Kidney (tissue), 14 donors: ENCODE results near the gene TTC33. TPM values are rescaled to one million over a fixed set of nuclear protein-coding genes. Genes with fewer than 3 reads are reported as not detected.

Source experiments
- DNase-seq, 5 donors: peaks; one replicate each; pipeline ENCODE4 v3.0.0-alpha.2; 2013 to 2020
- FAIRE-seq: peaks from 2 replicates; lab custom pipeline; 2012; peaks lifted over from hg19 to GRCh38; lab: Jason Lieb, UNC
- H3K27ac ChIP-seq, 2 donors: one replicate each; pipeline ENCODE4 v1.7.0; 2013; ENCODE audit warnings: low read depth in 2 of 2, low read length in 2 of 2, inconsistent platforms in 1 of 2
- H3K27me3 ChIP-seq: one replicate; pipeline ENCODE4 v1.7.1; 2013; ENCODE audit warnings: low read length, inconsistent platforms; ENCODE audit not compliant: control insufficient read depth, insufficient read depth
- H3K36me3 ChIP-seq, 3 donors: one replicate each; pipeline versions ENCODE4 v1.7.0 to v1.7.1; 2013; ENCODE audit warnings: low read length in 3 of 3, control low read depth in 1 of 3, inconsistent platforms in 1 of 3; ENCODE audit not compliant: insufficient read depth in 3 of 3, control insufficient read depth in 2 of 3
- H3K4me1 ChIP-seq, 3 donors: one replicate each; pipeline versions ENCODE4 v1.7.0 to v1.7.1; 2013; ENCODE audit warnings: low read length in 3 of 3, inconsistent platforms in 1 of 3, low read depth in 1 of 3; ENCODE audit not compliant: control insufficient read depth in 2 of 3, insufficient read depth in 2 of 3
- H3K4me3 ChIP-seq, 3 donors: one replicate each; pipeline versions ENCODE4 v1.7.0 to v1.8.1; 2013; ENCODE audit warnings: low read length in 3 of 3, control low read depth in 1 of 3, inconsistent platforms in 1 of 3
- H3K9ac ChIP-seq, 3 donors: one replicate each; pipeline versions ENCODE4 v1.7.0 to v1.7.1; 2013; ENCODE audit warnings: low read length in 3 of 3, control low read depth in 1 of 3, inconsistent platforms in 1 of 3
- H3K9me3 ChIP-seq, 3 donors: one replicate each; pipeline versions ENCODE4 v1.7.0 to v1.7.1; 2013; ENCODE audit warnings: low read length in 3 of 3, control low read depth in 1 of 3, inconsistent platforms in 1 of 3; ENCODE audit not compliant: control insufficient read depth in 2 of 3, insufficient read depth in 1 of 3
- intact Hi-C: fragments of 100-400 bp; cut with DNase I; formaldehyde crosslinking; loops from one replicate; pipeline ENCODE4 v1.11.1; 2022
- polyA plus RNA-seq: library from polyadenylated mRNA; stranded (reverse); fragments of 350-450 nt; fragmentation: Illumina TruSeq; extraction: RNeasy Lipid Tissue Mini Kit (QIAGEN cat#74804); gene quantifications from one replicate; pipeline ENCODE4 v1.2.3, GENCODE V29; 2014; ENCODE audit warnings: low read depth, low replicate concordance; ENCODE audit not compliant: insufficient read depth
- total RNA-seq: library from RNA; stranded (reverse); fragmentation: NEBNext Ultra II Directional; extraction: Animal tissue kit (Norgen Biotek cat#: 25700); gene quantifications from one replicate; pipeline ENCODE4 v1.2.1, GENCODE V29; 2021
- TF ChIP-seq, protein P1 (sequence below): IDR thresholded peaks from 3 replicates; pipeline ENCODE4 v1.5.1; 2012; ENCODE audit warnings: mild to moderate bottlenecking, moderate library complexity, borderline replicate concordance; ENCODE audit not compliant: insufficient read depth; ENCODE audit errors: extremely low read depth
- donor health status: control.
- donor health status: control.
- donor health status: control.
- donor health status: control.
- donor health status: control.
- donor health status: DM: yes; HTN: yes; CAD: no.
- donor health status: Normal renal cell carcinoma (clear cell type).

TTC33 gene
- total and polyA plus RNA-seq, 2 donors from 2014 or later: 7.1 to 20.1 TPM

DNA sequence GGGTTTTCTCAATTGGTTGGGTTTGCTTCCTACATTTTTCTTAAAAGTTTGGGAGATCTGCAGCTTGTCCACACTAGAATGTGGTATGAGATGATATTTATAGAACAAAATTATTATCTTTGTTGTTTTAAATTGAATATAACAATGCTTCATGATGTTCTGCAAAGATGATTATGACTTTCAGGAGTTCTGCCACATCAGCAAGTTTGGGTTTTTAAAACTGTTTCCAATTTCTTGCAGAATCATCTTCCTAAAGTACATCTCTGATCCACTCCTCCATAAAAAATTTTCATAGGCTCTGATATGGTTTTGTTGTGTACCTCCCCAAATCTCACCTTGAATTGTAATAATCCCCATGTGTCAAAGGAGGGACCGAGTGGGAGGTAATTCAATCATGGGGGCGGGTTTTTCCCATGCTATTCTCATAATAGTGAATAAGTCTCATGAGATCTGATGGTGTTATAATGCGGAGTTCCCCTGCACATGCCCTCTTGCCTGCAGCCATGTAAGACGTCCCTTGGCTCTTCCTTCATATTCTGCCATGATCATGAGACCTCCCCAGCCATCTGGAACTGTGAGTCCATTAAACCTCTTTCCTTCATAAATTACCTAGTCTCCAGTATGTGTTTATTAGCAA is 195.2 kb downstream of the TTC33 start:
- no peak overlapping the region for H3K27ac ChIP-seq
- H3K27me3 ChIP-seq: no peaks in the 10 kb centered on the region
- intact Hi-C loops: no loop called here
- TF ChIP-seq, protein P1, sequence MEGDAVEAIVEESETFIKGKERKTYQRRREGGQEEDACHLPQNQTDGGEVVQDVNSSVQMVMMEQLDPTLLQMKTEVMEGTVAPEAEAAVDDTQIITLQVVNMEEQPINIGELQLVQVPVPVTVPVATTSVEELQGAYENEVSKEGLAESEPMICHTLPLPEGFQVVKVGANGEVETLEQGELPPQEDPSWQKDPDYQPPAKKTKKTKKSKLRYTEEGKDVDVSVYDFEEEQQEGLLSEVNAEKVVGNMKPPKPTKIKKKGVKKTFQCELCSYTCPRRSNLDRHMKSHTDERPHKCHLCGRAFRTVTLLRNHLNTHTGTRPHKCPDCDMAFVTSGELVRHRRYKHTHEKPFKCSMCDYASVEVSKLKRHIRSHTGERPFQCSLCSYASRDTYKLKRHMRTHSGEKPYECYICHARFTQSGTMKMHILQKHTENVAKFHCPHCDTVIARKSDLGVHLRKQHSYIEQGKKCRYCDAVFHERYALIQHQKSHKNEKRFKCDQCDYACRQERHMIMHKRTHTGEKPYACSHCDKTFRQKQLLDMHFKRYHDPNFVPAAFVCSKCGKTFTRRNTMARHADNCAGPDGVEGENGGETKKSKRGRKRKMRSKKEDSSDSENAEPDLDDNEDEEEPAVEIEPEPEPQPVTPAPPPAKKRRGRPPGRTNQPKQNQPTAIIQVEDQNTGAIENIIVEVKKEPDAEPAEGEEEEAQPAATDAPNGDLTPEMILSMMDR: no peak
- no peak for FAIRE-seq
- no peaks in the 10 kb centered on the region for H3K9me3 ChIP-seq
- H3K4me3 ChIP-seq: no peak overlapping the region
- DNase-seq: no peak
- H3K4me1 ChIP-seq: no peaks in the 10 kb centered on the region
- no peak overlapping the region for H3K9ac ChIP-seq
- no peaks in the 10 kb centered on the region for H3K36me3 ChIP-seq

DNA sequence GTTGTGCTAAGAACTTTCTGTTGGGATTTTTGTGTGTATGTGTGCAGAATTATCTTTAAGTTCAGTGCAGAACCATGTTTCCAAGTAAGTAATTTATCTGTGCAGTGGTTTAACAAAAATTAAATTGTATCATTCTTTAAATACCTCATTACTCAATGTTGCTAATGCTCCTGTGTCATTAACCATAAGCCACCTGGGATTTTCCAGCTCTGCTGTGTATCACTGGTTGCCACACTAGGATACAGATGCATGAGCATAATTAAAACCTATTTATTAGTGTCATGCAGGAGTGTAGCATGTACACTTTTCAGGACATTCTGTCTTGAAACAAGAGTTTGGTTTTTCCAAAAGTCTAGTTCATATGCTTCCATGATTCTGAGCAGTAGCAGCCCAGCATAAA is 196.5 kb downstream of the TTC33 start:
- no peaks in the 10 kb centered on the region for H3K9me3 ChIP-seq
- no peaks in the 10 kb centered on the region for H3K4me1 ChIP-seq
- no peaks in the 10 kb centered on the region for H3K36me3 ChIP-seq
- DNase-seq (no peak), FAIRE-seq (no peak)
- intact Hi-C loops: no loop called here
- TF ChIP-seq, protein P1: no peak
- no peaks in the 10 kb centered on the region for H3K27me3 ChIP-seq
- no peak overlapping the region for H3K27ac ChIP-seq
- H3K9ac ChIP-seq: no peak overlapping the region
- H3K4me3 ChIP-seq: no peak overlapping the region

- Histone ChIP-seq H3K27me3 (no peaks in the 10 kb centered on the region), H3K36me3 (no peaks in the 10 kb centered on the region), H3K4me1 (no peaks in the 10 kb centered on the region), H3K4me3 (no peak overlapping the region), H3K27ac (no peak overlapping the region), H3K9me3 (no peaks in the 10 kb centered on the region), H3K9ac (no peak overlapping the region)
- intact Hi-C loops: no loop called here
- no peak for DNase-seq
- FAIRE-seq: no peak
- TF ChIP-seq, protein P1: no peak
Measured at GRCh38 chr5:40557501-40557900, 198.3 kb downstream of the TTC33 start.

DNA sequence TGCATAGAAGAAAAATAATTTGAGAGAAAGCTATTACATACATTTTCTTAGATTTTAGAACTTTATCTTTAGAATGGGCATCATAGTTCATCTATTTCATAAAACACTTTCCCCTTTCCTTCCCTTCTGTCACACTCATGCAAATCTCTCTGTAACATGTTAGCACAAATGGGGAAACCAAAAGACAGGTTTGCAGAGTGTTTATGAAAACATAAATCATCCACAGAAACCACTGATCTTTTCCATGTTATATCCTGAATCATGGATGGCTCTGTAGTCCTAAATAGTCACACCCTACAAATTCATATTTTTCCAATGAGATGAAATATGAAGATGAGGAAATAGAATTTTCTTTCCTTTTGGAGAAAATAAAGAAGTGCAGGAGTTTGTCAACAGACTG is 198.9 kb downstream of the TTC33 start:
- TF ChIP-seq, protein P1: no peak
- Histone ChIP-seq H3K9me3 (no peaks in the 10 kb centered on the region), H3K9ac (no peak overlapping the region), H3K4me3 (no peak overlapping the region), H3K27me3 (no peaks in the 10 kb centered on the region), H3K27ac (no peak overlapping the region), H3K4me1 (no peaks in the 10 kb centered on the region), H3K36me3 (no peaks in the 10 kb centered on the region)
- intact Hi-C loops: no loop called here
- no peak for DNase-seq
- no peak for FAIRE-seq
